Loucy (cell line): ENCODE results near the gene SAXO1.
A peak's percentile ranks its signal among the peaks of the same experiment; 100 is the strongest.

ENCODE experiments used
- H2AFZ ChIP-seq: fragments of 200-600 bp; sonication (generic); 2 replicates; pipeline ENCODE4 v1.6.0; 2016; ENCODE audit warnings: antibody characterized with exemption, mild to moderate bottlenecking, low read length, moderate library complexity
- H3F3A ChIP-seq: fragments of 200-600 bp; 2 replicates; pipeline ENCODE4 v1.6.0; 2016; ENCODE audit warnings: antibody characterized with exemption, low read depth, mild to moderate bottlenecking
- H3K27me3 ChIP-seq: fragments of 200-600 bp; sonication (generic); 2 replicates; pipeline ENCODE4 v1.6.1; 2014; ENCODE audit warnings: low read length, mild to moderate bottlenecking; ENCODE audit not compliant: insufficient read depth, poor library complexity, severe bottlenecking
- H3K36me3 ChIP-seq: fragments of 200-600 bp; sonication (generic); 2 replicates; pipeline ENCODE4 v1.6.1; 2016; ENCODE audit warnings: low read length; ENCODE audit not compliant: insufficient read depth
- H3K4me1 ChIP-seq: fragments of 200-600 bp; sonication (generic); 2 replicates; pipeline ENCODE4 v1.5.1; 2014; ENCODE audit warnings: low read length, mild to moderate bottlenecking; ENCODE audit not compliant: insufficient read depth, poor library complexity, severe bottlenecking
- H3K4me2 ChIP-seq: fragments of 200-600 bp; sonication (generic); 2 replicates; pipeline ENCODE4 v1.6.0; 2014; ENCODE audit warnings: antibody characterized with exemption, low read length, low read depth, mild to moderate bottlenecking; ENCODE audit not compliant: poor library complexity, severe bottlenecking
- H3K4me3 ChIP-seq: fragments of 200-600 bp; sonication (generic); 2 replicates; pipeline ENCODE4 v1.5.1; 2014; ENCODE audit warnings: low read length, mild to moderate bottlenecking, mixed read lengths; ENCODE audit not compliant: poor library complexity, severe bottlenecking
- H3K79me2 ChIP-seq: fragments of 200-600 bp; sonication (generic); 2 replicates; pipeline ENCODE4 v1.6.1; 2014; ENCODE audit warnings: low read length; ENCODE audit not compliant: insufficient read depth
- H3K9ac ChIP-seq: fragments of 200-600 bp; sonication (generic); 2 replicates; pipeline ENCODE4 v1.6.0; 2014; ENCODE audit warnings: mild to moderate bottlenecking, low read depth, low read length, moderate library complexity; ENCODE audit not compliant: poor library complexity, severe bottlenecking
- H3K9me2 ChIP-seq: fragments of 200-600 bp; sonication (generic); replicated peaks from 2 replicates; pipeline ENCODE4 v1.6.1; 2016; ENCODE audit warnings: low read depth, low read length, mixed read lengths
- H3K9me3 ChIP-seq: fragments of 200-600 bp; sonication (generic); 2 replicates; pipeline ENCODE4 v1.6.1; 2014; ENCODE audit warnings: mild to moderate bottlenecking, antibody characterized with exemption, low read length, low read depth; ENCODE audit not compliant: insufficient read depth
- H4K20me1 ChIP-seq: fragments of 200-600 bp; sonication (generic); 2 replicates; pipeline ENCODE4 v1.6.0; 2014; ENCODE audit warnings: antibody characterized with exemption, low read length, mild to moderate bottlenecking; ENCODE audit not compliant: insufficient read depth, poor library complexity, severe bottlenecking
- EZH2phosphoT487 ChIP-seq: fragments of 200-600 bp; IDR thresholded peaks from 2 replicates; pipeline ENCODE4 v1.6.1; 2018; ENCODE audit warnings: antibody characterized with exemption, mild to moderate bottlenecking, moderate library complexity, borderline replicate concordance
- TF ChIP-seq, protein P1 (sequence below): fragments of 200-600 bp; sonication (generic); conservative IDR thresholded peaks from 2 replicates; pipeline ENCODE4 v1.5.1; 2014; ENCODE audit warnings: mild to moderate bottlenecking, antibody characterized with exemption, low read length

SAXO1 gene

DNA sequence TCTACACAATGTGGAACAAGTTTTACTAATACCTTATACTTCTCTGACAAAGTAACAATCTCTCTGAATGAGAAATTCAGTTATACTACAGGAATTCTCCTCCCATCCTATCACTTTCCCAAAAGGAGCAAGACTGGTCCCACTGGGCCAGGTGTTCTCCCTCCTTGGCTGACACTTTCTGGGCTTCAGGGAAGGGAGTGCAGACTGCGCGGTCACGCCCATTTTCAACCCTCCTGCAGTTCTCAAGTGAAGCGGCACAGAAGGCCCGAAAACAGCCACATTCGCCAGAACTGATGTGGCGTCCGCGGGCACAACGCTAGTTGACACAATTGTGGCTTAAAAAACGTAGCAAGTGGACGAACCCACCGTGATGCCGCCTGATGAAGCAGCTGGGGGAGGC, 603 bp downstream of the SAXO1 start:
- no peaks in the 10 kb centered on the region for H3K27me3 ChIP-seq

DNA sequence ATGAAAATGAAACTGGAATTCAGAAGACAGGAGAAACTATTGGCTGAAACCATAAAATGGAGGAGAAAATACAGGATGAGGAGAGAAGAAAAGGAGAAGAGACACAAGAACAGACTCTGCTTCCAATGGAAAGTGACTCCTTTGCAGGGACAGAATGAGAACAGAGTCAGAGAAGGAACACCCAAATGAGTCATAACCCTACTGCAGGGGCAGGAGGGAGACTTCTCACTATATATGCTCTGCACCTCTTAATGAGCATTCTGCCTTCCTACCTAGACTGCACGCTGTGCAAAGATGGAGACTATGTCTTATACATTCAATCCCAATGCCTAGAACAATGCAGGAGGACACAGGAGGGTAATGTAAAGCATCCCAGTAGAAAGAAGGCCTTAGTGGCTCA, 2.1 kb downstream of the SAXO1 start:
- no peaks in the 10 kb centered on the region for H3K36me3 ChIP-seq
- no peaks in the 10 kb centered on the region for H3F3A ChIP-seq
- H3K4me3 ChIP-seq: no peak overlapping the region
- H3K4me1 ChIP-seq: no peaks in the 10 kb centered on the region
- no peak overlapping the region for H3K4me2 ChIP-seq
- H3K9ac ChIP-seq: no peak overlapping the region
- no peaks in the 10 kb centered on the region for H3K79me2 ChIP-seq
- no peak overlapping the region for H2AFZ ChIP-seq
- no peaks in the 10 kb centered on the region for H3K27me3 ChIP-seq
- H3K9me3 ChIP-seq: no peaks in the 10 kb centered on the region
- TF ChIP-seq EZH2phosphoT487: no peak
- TF ChIP-seq, protein P1, sequence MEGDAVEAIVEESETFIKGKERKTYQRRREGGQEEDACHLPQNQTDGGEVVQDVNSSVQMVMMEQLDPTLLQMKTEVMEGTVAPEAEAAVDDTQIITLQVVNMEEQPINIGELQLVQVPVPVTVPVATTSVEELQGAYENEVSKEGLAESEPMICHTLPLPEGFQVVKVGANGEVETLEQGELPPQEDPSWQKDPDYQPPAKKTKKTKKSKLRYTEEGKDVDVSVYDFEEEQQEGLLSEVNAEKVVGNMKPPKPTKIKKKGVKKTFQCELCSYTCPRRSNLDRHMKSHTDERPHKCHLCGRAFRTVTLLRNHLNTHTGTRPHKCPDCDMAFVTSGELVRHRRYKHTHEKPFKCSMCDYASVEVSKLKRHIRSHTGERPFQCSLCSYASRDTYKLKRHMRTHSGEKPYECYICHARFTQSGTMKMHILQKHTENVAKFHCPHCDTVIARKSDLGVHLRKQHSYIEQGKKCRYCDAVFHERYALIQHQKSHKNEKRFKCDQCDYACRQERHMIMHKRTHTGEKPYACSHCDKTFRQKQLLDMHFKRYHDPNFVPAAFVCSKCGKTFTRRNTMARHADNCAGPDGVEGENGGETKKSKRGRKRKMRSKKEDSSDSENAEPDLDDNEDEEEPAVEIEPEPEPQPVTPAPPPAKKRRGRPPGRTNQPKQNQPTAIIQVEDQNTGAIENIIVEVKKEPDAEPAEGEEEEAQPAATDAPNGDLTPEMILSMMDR: no peak
- H4K20me1 ChIP-seq: no peaks in the 10 kb centered on the region
- H3K9me2 ChIP-seq: no peaks in the 10 kb centered on the region

More for the DNA sequence above, 603 bp downstream of the SAXO1 start:
- Histone ChIP-seq H3K9me3 (no peaks in the 10 kb centered on the region), H3K79me2 (no peaks in the 10 kb centered on the region), H3F3A (no peaks in the 10 kb centered on the region), H3K4me2 (no peak overlapping the region), H3K36me3 (no peaks in the 10 kb centered on the region), H2AFZ (no peak overlapping the region), H3K4me1 (no peaks in the 10 kb centered on the region), H4K20me1 (no peaks in the 10 kb centered on the region), H3K9me2 (no peaks in the 10 kb centered on the region), H3K9ac (no peak overlapping the region), H3K4me3 (no peak overlapping the region)
- TF ChIP-seq EZH2phosphoT487: no peak

DNA sequence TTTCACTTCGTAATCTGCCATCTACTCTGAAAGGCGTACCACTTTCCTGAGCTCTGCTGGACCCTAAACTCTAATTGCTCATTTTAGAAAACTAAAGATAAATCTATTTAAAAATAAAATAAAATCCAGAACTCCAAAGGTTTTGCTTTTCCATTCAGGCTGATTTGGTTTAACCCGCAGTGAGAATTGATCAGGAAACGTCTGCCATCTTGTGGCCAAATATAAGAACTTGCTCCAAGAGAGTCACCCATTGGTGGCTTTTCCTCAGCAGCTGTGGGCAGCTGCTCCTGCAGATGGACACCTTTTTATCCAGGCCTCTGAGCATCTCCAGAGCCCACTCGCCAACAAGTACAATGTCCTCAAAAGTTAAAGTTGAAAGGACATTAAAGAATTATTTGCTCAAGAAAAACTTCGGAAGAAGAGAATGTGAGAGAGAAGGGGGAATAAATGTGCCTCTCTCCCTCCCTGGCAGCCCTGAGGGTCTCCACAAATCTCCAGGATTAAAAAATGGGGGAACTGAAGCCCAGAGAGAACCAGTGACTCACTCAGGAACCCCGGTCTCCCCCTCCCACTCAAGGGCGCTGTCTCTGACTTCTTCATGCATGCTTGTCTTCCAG, 4.1 kb downstream of the SAXO1 start:
- no peak overlapping the region for H2AFZ ChIP-seq
- no peaks in the 10 kb centered on the region for H3F3A ChIP-seq
- H3K9ac ChIP-seq: no peak overlapping the region
- H3K79me2 ChIP-seq: no peaks in the 10 kb centered on the region
- H3K9me3 ChIP-seq: no peaks in the 10 kb centered on the region
- no peaks in the 10 kb centered on the region for H3K9me2 ChIP-seq
- H3K4me3 ChIP-seq: no peak overlapping the region
- H3K27me3 ChIP-seq: no peaks in the 10 kb centered on the region
- no peak for TF ChIP-seq EZH2phosphoT487
- TF ChIP-seq, protein P1: peak; percentile 78
- H4K20me1 ChIP-seq: no peaks in the 10 kb centered on the region
- no peaks in the 10 kb centered on the region for H3K36me3 ChIP-seq
- H3K4me1 ChIP-seq: no peaks in the 10 kb centered on the region
- H3K4me2 ChIP-seq: no peak overlapping the region

DNA sequence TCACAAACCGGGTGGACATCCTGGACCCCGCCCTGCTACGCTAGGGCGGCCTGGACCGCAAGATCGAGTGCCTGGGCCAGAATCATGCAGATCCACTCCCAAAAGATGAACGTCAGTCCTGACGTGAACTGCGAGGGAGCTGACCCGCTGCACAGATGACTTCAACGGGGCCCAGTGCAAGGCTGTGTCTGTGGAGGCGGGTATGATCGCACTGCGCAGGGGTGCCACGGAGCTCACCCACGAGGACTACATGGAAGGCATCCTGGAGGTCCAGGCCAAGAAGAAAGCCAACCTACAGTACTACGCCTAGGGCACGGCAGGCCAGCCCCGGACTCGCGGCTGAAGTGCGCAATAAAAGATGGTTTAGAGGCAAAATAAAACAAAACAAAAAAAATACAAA, 5.2 kb downstream of the SAXO1 start:
- H3F3A ChIP-seq: no peaks in the 10 kb centered on the region
- no peak overlapping the region for H3K4me2 ChIP-seq
- TF ChIP-seq, protein P1: no peak
- TF ChIP-seq EZH2phosphoT487: no peak
- H2AFZ ChIP-seq: no peak overlapping the region
- H3K9me2 ChIP-seq: no peaks in the 10 kb centered on the region
- no peaks in the 10 kb centered on the region for H3K27me3 ChIP-seq
- H3K79me2 ChIP-seq: no peaks in the 10 kb centered on the region
- no peak overlapping the region for H3K4me3 ChIP-seq
- H3K4me1 ChIP-seq: no peaks in the 10 kb centered on the region
- H3K36me3 ChIP-seq: no peaks in the 10 kb centered on the region
- no peaks in the 10 kb centered on the region for H4K20me1 ChIP-seq
- H3K9ac ChIP-seq: no peak overlapping the region
- no peaks in the 10 kb centered on the region for H3K9me3 ChIP-seq
